ENCODE results near the gene HOMER2.
"Not testable (repeated sequence)": the region's sequence is repeated elsewhere in the genome, so short reads cannot be mapped to it uniquely, and the experiment has no call there.

The HOMER2 gene

GRCh38 chr15:82892573-82892972 lies 59.9 kb downstream of the HOMER2 start:
- DNase-seq, result no peak

- DNase-seq, result no peak
These were observed 61.5 kb downstream of the HOMER2 start for GRCh38 chr15:82890995-82891390.

DNA sequence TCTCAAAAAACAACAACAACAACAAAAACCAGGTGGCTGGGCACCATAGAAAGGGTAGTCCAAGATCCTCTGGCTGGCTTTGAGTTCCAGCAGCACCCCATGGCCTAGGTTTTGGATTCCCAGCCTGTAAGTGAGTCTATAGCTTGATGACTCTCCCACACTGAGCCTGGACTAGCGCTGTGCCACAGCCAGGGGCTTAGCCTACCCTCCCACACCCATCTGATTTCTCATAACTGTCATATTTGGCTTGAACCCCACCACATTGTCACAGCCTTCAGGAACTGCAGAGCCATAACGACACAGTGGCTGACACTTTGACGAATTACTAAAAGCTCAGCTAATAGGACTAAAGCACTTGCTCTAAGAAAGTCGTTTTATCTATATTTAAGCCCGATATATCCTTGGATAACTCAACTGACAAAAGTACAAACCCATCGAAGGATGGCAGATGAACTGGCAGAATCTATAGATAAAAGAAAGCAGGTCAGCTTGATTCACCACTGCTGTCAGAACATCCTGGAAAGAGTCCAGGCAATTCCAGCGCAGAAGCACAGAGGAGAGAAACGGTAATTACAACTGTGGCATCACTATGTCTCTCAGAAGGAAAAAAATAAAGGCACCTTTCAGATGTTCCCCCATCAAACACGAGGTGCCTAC lies 62.1 kb downstream of the HOMER2 start:
- no peak for DNase-seq

DNA sequence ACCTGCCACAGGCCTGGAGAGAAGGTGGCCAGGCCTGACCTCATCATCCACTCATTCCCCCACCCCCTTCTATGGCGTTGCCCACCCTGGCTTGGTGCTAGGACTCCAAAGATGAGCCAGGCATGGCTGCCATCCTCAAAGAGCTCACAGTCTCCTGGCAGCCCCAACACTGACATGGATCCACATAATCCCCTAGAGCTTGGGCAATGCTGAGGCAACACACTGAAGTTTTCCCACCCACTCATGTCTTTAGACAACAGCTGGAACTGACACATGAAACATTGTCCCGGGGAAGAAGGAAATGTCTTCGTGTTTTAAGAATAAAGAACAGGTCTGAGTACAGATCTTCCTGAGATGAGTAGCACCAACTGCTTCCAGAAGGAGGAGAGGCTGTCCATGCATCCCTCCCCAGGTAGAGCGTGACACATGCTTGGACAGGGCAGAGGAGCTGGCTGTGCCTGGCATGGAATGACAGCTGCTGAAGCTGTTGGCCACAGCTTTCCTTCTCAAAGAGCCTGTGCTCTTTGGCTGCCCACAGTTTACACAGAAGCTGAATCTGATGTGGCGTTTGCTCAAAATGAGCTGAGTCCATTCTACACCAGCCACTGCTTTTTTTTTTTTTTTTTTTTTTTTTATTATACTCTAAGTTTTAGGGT lies 70.1 kb downstream of the HOMER2 start:
- DNase-seq, result no peak

DNA sequence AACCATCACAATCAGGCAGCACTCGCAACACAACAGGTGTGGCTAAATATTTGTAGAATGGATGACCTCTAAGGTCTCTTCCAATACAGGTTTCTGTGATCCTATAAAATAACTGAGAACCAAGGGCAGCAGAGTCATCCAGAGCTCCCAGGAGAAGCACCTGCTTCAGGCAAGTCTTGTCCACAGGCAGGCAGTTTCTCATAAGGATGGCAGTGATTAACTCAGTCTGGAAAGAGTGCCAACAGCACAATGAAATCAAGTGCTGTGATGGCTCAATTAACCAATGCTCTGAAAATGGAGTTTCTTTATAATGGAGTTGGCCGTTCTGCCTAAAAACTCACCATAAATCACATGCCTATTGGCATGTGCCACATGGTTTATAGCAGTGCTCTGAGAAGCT lies 70.8 kb downstream of the HOMER2 start:
- no peak for DNase-seq

- no peak for DNase-seq
These were observed 71.8 kb downstream of the HOMER2 start for GRCh38 chr15:82880704-82881103.

DNA sequence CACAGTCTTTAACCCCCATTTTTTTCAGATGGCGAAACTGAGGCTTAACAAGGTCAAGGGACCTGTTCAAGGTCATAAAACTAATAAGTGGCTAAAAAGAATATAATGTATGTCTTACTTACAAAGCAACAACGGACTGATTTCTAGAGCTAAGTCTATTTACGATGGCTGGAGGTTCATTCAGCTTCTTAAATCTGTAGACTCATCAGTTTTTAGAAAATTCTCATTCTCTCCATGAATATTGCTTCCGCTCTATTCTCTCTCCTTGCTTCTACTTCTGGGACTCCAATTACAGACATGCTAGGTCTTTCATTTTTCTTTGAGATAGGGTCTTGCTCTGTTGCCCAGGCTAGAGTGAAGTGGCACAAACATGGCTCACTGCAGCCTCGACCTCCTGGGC lies 74.2 kb downstream of the HOMER2 start:
- no peak for DNase-seq

DNA sequence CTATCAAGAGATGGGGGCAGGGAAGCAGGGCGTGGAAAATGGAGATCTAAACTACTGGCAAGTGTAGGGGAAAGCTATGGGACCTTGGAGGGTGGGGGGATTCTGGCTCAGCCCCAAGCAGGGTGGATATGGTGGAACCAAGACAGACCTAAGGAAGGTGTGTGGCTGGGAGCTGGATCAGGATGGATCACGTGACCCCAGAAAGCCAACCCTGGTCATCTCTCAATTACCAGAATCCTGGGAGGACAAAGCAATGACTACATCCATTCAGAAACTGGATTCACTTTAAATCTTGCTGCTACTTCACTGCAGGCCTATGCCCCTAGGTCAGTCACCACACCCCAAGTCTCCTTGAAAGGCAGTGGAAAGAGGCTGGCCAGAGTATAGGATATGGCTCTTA lies 74.7 kb downstream of the HOMER2 start:
- DNase-seq, result no peak

DNA sequence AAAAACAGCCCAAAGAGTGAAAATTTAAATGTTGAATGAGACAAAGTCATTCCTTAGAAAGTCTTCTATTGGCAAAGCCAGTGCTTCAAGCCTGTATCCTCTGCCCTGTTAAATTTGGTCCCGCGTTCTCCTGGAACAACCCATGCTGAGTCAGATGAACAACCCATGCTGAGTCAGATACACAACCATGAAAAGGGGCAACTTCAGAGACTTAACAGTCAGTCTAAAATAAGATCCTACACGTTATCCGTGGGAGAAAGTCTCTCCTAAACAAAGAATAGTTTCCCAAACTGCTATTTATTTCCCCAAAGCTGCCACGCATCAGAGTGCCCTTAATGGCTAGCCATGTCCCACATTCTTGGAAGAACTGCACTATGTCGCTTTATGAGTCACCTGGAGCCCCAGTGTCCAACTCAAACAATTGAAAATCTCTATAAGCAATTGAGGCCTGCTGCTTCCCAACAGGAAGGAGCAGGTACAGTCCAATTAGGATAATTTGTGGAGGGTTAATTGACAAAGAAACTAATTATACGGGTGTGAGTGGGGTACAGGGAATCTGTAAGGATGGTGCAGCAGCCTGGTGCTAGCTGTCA lies 77.0 kb downstream of the HOMER2 start:
- no peak for DNase-seq

GRCh38 chr15:82874961-82875360 lies 77.6 kb downstream of the HOMER2 start:
- no peak for DNase-seq

DNA sequence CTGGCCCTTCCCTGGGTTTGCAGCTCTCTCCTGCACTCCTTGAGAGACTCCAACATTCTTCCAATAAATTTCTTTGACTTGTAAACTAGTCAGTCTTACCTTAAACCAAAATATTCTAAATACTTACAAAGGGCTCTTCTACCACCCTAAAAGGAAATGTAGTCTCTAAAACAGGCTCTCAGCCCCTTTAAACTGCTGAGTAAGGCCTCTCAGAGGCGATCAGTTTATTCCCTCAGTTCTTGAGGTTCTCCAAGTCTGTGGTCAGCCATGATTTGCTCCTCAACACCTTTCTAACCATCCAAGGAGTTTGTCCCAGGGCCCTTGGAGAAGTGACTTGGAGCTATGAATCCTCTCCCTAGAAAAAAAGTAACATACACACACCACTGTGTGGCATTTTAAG lies 78.3 kb downstream of the HOMER2 start:
- no peak for DNase-seq

GRCh38 chr15:82873000-82873680 lies 79.4 kb downstream of the HOMER2 start:
- no peak for DNase-seq

DNA sequence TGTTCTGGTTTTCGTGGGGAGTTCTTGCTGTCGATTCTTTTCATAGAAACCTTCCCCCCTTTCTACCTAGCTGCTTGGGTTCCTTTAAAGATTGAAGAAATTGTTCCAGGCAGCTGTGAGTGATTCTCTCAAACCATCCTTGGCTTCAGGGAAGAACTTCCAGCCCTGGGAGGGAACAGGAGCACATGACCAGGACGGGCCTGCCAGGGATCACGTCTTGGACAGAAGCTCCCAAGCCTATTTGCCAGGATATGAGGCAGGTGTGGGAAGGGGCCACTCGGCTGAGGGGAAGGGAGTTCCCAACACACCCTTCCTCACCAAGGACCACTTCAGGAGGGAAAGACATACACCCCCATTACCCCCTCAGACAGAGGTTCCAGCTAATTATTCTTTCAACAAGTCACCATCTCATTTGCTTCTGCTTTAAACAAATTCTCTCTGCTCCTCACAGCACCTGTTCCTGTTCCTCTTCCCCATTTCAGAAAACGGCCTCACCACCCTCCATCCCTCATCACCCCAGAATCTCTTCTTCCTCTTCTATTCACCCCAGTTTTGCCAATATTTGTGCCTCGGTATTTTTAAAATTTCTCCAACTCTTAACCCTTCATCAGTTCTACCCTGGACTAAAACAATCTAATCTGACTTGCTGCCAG lies 80.6 kb downstream of the HOMER2 start:
- peak; percentile 25 to 33 for DNase-seq

- DNase-seq, result peak; percentile 48 to 65
These were observed 81.2 kb downstream of the HOMER2 start for GRCh38 chr15:82871358-82871757.

GRCh38 chr15:82870727-82871320 lies 81.7 kb downstream of the HOMER2 start:
- DNase-seq, result peak; percentile 48 to 65

GRCh38 chr15:82865981-82866380 lies 86.5 kb downstream of the HOMER2 start:
- DNase-seq, result not testable (repeated sequence)

DNA sequence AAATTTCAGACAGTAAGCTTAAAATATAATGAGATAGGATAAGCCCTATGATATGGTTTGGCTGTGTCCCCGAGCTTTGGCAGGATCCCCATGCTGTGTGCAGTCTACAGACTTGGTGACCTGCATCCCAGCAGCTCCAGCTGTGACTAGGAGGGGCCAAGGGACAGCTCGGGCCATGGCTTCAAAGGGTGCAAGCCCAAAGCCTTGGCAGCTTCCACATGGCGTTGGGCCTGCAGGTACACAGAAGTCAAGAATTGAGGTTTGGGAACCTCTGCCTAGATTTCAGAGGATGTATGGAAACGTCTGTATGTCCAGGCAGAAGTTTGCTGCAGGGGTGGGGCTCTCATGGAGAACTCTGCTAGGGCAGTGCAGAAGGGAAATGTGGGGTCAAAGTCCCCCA lies 86.9 kb downstream of the HOMER2 start:
- DNase-seq, result not testable (repeated sequence)

GRCh38 chr15:82864967-82865366 lies 87.6 kb downstream of the HOMER2 start:
- no peak for DNase-seq

DNA sequence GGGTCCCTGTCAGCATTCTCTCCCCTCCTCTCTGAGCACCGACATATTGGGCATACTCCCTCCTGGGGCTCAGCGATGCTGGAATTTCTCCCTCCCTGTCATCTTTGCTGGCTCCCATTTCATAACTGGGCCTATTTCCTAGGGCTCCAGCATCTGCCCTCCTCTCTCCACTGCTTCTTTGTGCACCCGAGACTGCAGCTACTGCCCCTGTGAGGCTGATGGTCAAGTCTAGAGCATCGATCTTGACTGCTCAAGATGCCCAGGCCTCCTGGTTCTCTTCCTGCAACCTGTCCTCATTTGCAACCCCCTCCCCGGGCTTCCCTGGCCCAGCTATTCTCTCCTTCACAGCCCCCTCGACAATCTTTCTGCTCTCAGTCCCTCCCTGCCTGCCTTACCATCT lies 89.6 kb downstream of the HOMER2 start:
- no peak for DNase-seq

- DNase-seq, result no peak
These were observed 93.6 kb downstream of the HOMER2 start for GRCh38 chr15:82858932-82859331.

DNA sequence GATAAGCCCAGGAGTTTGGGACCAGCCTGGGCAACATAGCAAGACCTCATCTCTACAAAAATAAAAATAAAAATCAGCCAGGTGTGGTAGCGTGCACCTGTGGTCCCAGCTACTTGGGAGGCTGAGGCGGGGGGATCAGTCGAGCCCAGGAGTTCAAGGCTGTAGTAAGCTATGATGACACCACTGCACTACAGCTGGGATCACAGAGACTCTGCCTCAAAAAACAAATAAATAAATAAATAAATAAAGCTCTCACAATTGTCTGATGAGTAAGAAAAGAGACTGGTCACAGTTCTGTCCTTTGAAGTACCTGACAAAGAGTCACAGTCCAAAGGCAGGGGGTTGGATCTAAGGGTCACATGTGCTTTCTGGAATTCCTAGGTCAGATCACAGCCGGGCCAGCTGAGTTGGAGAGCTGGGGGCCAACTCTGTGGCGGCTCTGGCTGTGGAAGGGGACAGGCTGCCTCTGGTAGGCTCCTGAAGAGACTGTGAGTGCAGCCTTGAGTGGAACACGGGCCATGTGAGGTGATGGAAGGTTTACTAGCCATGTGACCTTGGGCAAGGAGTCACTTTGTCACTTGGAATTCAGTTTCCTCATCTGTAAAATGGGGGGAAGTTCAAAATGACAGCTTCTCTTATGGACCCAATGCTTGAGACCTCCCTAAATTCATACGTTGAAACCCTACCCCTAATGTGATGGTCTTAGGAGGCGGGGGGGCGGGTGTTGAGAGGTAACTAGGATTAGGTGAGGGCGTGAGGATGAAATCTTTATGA lies 95.9 kb downstream of the HOMER2 start:
- DNase-seq, result no peak
